ENCODE results near the gene UGGT1.

The UGGT1 gene

GRCh38 chr2:128237081-128237534 lies 146.1 kb downstream of the UGGT1 start:
- H4K20me1 ChIP-seq (ENCODE audit: control insufficient read depth, insufficient read depth, low read depth, low read length): no peaks in the 10 kb centered on the region

GRCh38 chr2:128237911-128238697 lies 147.1 kb downstream of the UGGT1 start:
- peaks cover 5% of the 10 kb centered on the region for H3K4me1 ChIP-seq (ENCODE audit: control insufficient read depth, low read length)
- H4K20me1 ChIP-seq (ENCODE audit: control insufficient read depth, insufficient read depth, low read depth, low read length): no peaks in the 10 kb centered on the region
- no peaks in the 10 kb centered on the region for H3K9me2 ChIP-seq (replicated peaks; ENCODE audit: control insufficient read depth, low read length)
- H3K27ac ChIP-seq (ENCODE audit: low read depth, low read length): no peak overlapping the region
- H3K4me3 ChIP-seq (ENCODE audit: low read length): no peak overlapping the region
- no peaks in the 10 kb centered on the region for H3F3A ChIP-seq (ENCODE audit: control insufficient read depth, insufficient read depth)
- no peak overlapping the region for H3K4me2 ChIP-seq (ENCODE audit: low read length)
- TF ChIP-seq EZH2phosphoT487 (IDR thresholded peaks at IDR 0.05; ENCODE audit: borderline replicate concordance, low read length) (no peak), CTCF (IDR thresholded peaks at IDR 0.05; ENCODE audit: low read depth, low read length, poor library complexity, severe bottlenecking) (no peak)
- peaks cover 12% of the 10 kb centered on the region for H3K27me3 ChIP-seq (ENCODE audit: control insufficient read depth, low read length)
- H3K9me3 ChIP-seq (ENCODE audit: control insufficient read depth, insufficient read depth, low read length): no peaks in the 10 kb centered on the region
- no peaks in the 10 kb centered on the region for H3K79me2 ChIP-seq (ENCODE audit: control insufficient read depth, low read length)
- H3K36me3 ChIP-seq (ENCODE audit: control insufficient read depth, low read length): no peaks in the 10 kb centered on the region

More at GRCh38 chr2:128237081-128237534, 146.1 kb downstream of the UGGT1 start:
- no peaks in the 10 kb centered on the region for H3K79me2 ChIP-seq (ENCODE audit: control insufficient read depth, low read length)
- H3K4me1 ChIP-seq (ENCODE audit: control insufficient read depth, low read length): peaks cover 11% of the 10 kb centered on the region
- no peak overlapping the region for H3K4me2 ChIP-seq (ENCODE audit: low read length)
- H3K36me3 ChIP-seq (ENCODE audit: control insufficient read depth, low read length): no peaks in the 10 kb centered on the region
- H3F3A ChIP-seq (ENCODE audit: control insufficient read depth, insufficient read depth): no peaks in the 10 kb centered on the region
- no peaks in the 10 kb centered on the region for H3K9me2 ChIP-seq (replicated peaks; ENCODE audit: control insufficient read depth, low read length)
- H3K27me3 ChIP-seq (ENCODE audit: control insufficient read depth, low read length): peaks cover 16% of the 10 kb centered on the region
- TF ChIP-seq EZH2phosphoT487 (IDR thresholded peaks at IDR 0.05; ENCODE audit: borderline replicate concordance, low read length) (no peak), CTCF (IDR thresholded peaks at IDR 0.05; ENCODE audit: low read depth, low read length, poor library complexity, severe bottlenecking) (no peak)
- no peaks in the 10 kb centered on the region for H3K9me3 ChIP-seq (ENCODE audit: control insufficient read depth, insufficient read depth, low read length)
- no peak overlapping the region for H3K4me3 ChIP-seq (ENCODE audit: low read length)
- H3K27ac ChIP-seq (ENCODE audit: low read depth, low read length): no peak overlapping the region

- Histone ChIP-seq H3K4me1 (ENCODE audit: control insufficient read depth, low read length) (no peaks in the 10 kb centered on the region), H3F3A (ENCODE audit: control insufficient read depth, insufficient read depth) (no peaks in the 10 kb centered on the region), H3K4me3 (ENCODE audit: low read length) (no peak overlapping the region), H3K9me3 (ENCODE audit: control insufficient read depth, insufficient read depth, low read length) (no peaks in the 10 kb centered on the region), H4K20me1 (ENCODE audit: control insufficient read depth, insufficient read depth, low read depth, low read length) (no peaks in the 10 kb centered on the region), H3K36me3 (ENCODE audit: control insufficient read depth, low read length) (no peaks in the 10 kb centered on the region), H3K27me3 (ENCODE audit: control insufficient read depth, low read length) (peaks cover 8% of the 10 kb centered on the region), H3K9me2 (replicated peaks; ENCODE audit: control insufficient read depth, low read length) (no peaks in the 10 kb centered on the region), H3K27ac (ENCODE audit: low read depth, low read length) (no peak overlapping the region), H3K4me2 (ENCODE audit: low read length) (no peak overlapping the region), H3K79me2 (ENCODE audit: control insufficient read depth, low read length) (no peaks in the 10 kb centered on the region)
- TF ChIP-seq CTCF (IDR thresholded peaks at IDR 0.05; ENCODE audit: low read depth, low read length, poor library complexity, severe bottlenecking): no peak
- no peak for TF ChIP-seq EZH2phosphoT487 (IDR thresholded peaks at IDR 0.05; ENCODE audit: borderline replicate concordance, low read length)
Measured at GRCh38 chr2:128241896-128242295, 150.9 kb downstream of the UGGT1 start.

Data from DOHH2 (cell line).